GM18499 (cell line): ENCODE results near the gene TGFBR2.

Experiments used
- ATAC-seq: cut with Tn5 transposase; IDR thresholded peaks from one replicate; pipeline ENCODE4 v1.9.1; 2021; ENCODE audit warnings: moderate number of reproducible peaks; ENCODE audit not compliant: insufficient read depth, unreplicated experiment

TGFBR2 gene

DNA sequence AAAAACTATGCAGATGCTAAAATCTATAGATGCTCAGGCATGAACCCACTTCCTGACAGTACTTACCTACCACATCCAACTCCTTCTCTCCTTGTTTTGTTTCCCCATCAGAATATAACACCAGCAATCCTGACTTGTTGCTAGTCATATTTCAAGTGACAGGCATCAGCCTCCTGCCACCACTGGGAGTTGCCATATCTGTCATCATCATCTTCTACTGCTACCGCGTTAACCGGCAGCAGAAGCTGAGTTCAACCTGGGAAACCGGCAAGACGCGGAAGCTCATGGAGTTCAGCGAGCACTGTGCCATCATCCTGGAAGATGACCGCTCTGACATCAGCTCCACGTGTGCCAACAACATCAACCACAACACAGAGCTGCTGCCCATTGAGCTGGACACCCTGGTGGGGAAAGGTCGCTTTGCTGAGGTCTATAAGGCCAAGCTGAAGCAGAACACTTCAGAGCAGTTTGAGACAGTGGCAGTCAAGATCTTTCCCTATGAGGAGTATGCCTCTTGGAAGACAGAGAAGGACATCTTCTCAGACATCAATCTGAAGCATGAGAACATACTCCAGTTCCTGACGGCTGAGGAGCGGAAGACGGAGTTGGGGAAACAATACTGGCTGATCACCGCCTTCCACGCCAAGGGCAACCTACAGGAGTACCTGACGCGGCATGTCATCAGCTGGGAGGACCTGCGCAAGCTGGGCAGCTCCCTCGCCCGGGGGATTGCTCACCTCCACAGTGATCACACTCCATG is 65.3 kb downstream of the TGFBR2 start:
- no peak for ATAC-seq

DNA sequence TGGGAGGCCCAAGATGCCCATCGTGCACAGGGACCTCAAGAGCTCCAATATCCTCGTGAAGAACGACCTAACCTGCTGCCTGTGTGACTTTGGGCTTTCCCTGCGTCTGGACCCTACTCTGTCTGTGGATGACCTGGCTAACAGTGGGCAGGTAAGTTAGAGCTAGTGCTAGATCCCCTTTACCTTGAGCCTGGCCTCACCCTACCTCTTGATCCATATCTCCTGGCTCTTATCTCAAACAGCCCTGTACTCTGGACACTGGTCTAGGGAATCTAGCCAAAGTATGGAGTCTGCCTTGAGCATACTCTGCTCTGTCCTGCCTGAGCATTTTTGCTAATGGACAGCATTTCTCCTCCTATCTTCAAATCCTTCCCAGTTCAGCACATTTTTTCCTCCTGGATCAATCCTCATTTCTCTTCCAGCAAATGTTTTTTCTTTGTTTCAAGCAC is 65.9 kb downstream of the TGFBR2 start:
- no peak for ATAC-seq

DNA sequence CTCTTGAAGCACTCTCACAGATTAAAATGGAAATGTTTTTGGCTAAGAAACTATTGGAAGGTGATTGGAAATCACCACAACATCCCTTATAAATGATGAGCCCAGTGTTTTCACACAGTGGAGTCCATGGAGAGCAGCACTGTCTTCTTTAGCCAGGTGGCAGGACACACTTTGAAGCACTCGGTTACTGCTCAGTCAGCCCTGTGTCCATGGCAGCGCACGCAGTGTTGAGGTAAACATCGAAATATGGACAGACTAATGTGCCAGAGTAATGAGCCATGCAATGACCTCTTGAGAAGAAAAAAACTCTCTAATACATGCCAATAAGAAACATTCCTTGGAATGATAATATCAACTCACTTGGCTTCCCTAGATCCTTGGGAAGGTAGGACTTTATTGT is 66.6 kb downstream of the TGFBR2 start:
- no peak for ATAC-seq

DNA sequence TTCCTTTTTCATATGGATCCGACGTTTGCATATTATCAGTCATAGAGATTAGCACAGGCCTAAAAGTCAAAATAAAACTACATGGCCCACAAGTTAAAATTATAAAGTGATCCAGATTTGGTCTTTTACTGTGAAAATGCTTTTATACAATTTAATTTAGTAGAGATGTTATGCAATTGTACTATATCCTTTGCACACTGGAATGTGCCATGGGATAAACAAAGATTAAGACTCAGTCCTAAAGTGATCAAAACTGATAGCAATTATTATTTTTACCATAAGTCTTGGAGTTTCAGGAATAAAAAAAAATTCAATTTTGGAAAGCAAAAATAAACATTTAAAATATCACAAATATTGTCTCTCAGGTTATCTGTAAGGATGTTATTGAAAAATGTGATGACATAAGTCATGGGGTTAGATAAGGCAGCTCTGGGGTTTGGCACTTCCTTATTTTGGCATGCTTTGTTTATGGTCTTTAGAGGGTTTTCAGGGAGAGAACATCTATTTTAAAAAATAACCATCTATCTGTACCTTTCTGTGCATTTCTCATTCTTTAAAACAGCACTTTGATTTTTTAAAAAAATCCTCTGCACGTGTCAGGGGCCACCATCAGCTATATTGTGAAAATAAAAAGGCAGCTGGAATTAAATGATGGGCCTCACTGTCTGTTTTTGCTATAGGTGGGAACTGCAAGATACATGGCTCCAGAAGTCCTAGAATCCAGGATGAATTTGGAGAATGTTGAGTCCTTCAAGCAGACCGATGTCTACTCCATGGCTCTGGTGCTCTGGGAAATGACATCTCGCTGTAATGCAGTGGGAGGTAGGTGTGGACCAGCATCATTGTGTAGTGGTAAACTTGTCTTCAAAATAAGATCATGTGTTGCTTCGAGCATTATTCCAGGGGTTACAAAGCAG is 67.3 kb downstream of the TGFBR2 start:
- no peak for ATAC-seq

DNA sequence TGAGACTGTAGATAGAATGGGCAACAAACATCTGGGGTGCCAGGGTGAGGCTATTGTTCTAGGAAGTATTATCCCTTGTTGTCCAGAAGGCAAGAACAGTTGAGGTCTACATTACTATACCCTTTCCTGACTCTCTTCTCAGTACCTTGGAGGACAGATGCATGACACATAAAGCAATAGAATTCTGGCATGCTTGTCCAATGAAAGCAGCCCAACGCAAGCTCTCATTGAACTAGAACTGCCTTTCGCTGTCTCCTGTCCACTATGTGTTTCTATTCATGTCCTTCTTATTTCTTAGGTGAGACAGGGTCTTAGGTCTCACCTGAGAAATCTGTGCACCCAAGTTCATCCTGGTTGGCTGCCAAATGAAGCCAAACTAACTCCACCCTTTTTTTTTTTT is 68.6 kb downstream of the TGFBR2 start:
- ATAC-seq, result no peak

DNA sequence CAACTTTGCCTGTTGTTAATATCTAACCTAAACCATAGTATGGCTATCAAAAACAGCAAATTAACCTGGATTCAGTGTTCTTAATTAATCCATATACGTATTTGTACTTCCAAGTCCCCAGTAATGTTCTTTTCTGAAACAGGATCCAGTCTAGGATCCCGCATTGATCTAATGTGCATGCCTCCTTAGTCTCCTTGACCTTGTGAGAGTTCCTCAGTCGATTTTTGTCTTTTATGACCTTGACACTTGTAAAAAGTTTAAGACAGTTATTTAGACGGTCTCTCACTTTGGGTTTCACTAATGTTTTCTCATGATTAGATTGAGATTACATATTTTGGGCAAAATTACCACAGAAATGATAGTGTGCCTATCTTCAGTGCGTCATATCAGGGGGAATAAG is 69.4 kb downstream of the TGFBR2 start:
- ATAC-seq, result no peak

DNA sequence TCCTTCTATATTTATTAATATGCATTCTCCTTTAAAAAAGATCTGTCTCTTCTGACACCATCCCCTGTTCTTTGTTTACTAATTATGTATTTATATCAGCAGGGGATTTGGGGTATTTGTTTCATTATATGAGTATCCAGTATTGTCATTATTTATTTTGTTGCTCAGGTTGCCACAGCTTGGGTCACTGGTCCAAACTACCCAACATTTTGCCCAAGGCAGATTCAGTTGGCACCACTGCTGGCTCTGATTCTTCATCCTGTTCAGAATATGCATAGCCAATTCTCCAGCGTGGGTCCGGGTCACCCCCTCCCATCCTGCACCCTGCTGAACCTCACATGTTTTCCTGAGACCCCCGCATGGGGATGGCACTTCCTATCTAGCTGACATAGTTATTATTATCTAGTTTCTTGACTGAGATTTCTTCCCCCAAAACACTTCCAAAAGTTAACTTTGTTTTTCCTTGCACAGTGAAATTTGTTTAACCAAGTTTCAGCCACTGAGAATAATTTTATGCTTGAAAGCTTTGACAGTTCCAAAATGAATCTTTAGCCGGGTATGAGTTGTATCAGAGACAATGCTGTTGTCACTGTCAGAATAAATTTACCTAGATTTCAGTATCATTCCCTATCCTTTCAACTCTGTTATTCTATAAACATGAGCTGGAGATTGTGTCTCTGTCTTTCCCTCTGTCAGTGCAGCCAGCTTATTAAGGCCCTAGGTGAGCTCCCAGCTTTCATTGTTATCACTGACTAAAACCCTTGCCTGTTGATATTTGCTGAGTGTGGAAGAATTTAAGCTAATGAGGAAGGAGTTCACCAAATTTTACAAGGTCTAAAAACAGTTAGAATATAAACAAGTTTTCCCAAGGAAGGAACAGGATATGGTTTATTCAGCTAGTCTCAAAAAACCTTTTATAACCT is 70.3 kb downstream of the TGFBR2 start:
- ATAC-seq, result no peak

DNA sequence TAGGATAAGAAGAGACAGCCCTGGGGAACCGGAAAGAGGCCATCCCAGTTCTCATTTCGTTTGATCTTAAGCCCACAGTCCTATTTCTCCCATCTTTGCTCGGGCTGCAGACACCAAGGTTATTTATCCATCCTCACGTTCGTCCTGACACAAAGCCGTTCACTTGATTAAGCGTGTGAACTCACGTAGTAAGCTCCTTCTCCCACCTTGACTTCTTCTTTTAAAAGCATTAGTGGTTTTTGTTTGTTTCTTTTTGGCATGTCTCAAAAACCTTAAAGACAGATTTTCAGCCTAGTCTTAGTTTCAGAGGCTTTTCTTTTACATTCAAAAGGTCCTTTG is 70.9 kb downstream of the TGFBR2 start:
- no peak for ATAC-seq

DNA sequence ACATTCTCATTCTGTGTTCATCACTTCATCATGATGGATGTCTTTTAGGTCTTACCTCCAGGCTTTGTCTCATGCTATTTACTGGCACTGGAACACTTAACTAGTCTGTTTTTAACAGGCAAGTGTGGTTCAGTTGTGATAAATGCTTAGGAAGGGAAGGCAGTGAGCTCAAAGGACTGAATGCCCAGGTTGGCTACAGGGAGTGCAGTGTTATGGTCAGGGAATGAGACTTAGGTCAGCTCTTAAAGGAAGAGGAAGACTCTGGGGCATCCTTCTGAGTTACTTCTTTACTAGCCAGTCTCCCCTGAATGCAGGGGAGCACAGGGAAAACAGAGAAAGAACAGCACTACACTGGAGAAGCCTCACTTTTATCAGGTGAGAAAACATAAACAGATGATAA is 72.6 kb downstream of the TGFBR2 start:
- ATAC-seq, result no peak

DNA sequence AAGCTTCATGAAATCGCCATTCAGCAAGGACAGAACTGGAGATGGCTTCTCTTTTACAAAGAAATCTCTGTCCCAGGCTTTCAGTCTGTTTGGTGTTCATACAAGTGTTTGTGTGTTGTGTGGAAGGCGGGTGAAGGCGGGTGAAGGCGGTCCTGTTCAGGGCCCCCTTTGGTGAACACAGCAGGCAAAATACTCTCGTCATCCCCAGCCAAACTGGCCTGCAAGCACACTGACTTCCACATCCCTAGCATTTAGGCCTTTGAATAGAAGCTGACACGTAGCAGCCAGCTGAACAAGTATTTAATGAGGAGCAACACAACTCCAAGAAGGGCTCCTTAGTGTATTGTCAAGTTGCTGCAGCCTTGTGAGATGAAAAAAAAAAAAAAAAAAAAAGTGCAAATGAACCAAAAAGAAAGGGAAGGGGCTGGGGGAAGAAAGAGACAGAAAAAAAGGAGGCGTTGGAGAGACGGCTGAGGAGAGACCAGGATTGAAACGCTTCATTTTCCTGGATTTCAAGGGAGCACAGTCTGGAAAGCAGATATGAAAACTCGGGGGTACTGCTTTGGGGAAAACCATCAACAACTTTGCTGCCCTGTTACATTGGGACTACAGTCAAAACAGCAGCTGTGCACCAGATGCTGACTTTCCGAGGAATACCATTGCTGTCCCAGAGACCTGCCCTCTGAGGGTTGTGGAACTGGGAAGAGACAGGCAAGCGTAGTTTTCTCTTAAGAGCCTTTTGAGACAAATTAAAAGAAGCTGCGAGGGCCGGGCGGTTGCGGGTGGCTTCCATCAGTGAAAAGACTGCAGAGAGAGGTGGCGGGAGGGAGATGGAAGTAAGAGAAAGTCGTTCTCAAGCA is 74.6 kb downstream of the TGFBR2 start:
- no peak for ATAC-seq

DNA sequence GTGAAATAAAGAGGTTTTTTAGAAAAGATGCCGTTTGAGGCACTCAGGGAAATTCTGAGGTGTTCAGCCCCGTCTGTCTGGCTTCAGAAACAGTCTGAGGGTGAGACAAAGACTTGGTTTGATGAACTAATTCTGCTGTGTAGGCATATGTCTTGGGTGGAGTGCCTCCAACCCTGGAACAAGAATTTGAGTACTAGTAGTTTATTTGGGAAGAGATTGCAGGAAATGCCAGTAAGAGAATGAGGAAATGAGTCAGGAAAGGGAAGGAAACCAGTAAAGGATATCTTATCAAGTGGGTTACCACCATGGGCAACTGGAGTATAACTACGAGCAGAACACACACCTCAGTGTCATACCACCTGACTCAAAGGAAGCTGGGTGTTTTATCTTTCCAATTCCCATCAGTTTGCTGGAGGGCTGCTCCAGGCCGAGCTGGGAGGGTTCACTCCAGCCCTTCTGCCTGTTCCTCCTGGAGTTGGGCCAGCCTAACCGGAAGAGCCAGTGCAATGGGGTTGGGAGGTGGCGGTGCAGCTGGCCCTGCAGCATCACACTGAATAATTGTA is 75.3 kb downstream of the TGFBR2 start:
- ATAC-seq, result no peak

DNA sequence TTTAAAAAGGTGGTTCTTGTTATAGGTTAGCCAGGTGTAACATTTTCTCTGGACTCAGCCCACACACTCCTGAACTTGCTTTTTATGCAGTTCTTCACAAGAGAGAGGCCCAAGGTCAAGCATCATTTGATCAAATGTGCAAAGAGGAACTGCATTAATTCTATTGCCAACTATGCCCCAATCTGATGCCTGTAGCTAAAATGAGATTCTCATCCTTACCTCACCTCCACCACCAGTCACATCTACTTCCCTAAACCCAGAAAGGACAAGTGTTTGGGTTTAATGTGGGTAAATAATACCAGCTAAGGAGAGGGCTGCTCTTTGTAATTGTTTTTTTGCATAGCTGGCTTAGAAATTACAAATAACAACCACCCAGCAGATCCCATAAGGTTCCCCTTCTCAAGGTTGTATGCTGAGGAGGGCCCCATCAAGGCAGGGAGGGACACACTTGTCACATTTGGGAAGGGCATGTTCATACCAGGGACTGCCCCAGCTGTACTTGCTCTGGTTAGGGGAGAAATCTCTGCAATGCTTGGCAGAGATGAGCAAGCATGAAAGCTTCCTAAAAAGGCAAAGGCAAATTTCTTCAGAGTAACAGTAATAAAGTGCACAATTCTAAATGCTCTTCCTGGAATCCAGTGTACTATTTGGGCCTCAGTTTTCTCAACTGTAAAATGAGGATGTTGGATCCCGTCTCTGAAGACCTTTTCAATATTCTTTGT is 76.2 kb downstream of the TGFBR2 start:
- ATAC-seq, result no peak

DNA sequence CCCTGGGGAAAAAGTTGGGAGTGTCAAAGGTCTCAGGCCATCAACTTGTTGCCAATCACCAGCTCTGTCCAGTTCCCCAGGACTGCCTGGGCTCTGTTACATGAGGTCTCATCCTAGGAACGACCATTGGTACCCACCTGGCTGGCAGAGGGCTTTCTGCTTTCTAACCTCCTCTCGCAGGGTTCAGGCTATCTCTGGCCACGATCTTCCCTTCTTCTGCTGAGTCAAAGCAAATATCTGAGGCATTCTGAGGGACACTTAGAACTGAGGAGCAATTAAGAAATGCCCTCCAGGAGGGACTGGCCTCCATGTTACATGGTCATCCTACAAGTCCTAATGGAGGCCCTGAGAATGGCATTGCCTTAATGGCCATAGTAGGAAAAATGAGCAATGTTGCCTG is 77.4 kb downstream of the TGFBR2 start:
- ATAC-seq, result no peak

DNA sequence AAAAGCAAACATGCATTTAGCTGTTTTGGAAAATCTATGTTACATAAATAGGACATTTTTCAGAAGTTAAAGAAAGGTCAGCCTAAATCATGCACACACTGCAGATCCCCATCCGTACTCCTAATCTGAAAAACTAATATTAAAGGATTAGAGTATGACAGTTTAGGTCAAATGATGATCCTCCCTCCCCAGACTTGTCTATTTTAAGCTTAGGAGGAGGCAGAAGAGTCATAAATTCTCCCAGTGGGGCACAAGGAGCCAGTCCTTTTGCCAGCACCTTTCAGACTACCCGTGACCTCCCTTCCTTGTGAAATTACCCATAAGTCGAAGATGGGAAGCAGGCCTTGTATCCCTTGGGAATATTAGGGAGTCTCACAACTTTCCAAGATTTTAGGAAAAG is 78.0 kb downstream of the TGFBR2 start:
- no peak for ATAC-seq

DNA sequence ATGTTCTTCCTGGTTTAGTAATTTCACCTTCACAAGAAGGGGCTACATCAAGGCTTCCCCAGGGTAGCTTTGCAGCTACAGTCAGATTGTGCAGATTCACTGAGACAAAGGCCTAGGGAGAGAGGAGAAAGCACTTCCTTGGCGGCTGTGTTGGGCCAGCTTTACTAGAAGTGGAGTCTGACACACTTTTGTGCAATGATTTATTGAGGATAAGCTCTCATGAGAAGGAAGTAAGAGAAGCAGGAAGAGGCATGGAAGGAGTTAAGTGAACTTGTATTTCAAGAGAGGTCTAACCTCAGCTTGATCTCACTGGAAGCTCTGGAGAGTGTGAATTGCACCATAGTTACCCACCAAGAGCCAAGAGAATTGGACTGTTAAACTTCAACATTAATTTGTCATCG is 78.9 kb downstream of the TGFBR2 start:
- ATAC-seq, result no peak

DNA sequence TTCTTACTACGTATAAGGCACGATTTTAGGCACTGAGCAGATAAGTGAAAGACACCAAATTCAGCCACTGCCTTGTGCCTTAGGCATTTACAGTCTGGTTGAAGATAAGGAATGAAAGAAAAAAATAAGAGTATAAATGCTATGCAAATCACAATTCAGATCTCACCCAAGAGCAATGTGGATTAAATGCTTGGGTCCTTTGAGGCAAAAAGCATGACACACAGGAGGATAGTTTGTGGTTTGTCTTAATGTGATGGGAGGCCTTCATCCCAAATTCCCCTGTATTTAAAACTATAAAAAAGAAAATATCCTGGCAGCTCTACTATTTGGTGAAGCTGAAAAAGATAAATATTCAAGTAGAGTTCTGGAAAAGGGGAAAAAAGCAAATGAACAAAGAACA is 79.8 kb downstream of the TGFBR2 start:
- no peak for ATAC-seq

DNA sequence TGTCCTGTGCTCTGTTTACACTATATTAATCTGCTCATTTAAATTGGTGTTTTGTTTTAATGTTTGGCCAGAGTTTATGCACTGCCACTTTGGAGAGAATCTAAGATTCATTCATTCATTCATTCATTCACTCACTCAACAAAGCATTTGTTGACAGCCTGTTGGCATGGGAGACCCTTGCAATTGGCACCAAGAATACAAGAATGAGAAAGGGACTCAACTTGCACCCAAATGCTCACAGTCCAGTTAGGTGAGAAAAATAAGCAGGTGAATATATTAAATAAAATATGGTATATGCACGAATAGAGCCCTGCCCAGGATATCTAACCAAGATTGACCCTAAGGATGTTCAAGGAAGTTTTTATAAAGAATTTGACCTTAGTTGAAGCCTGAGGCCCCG is 80.4 kb downstream of the TGFBR2 start:
- ATAC-seq, result no peak

DNA sequence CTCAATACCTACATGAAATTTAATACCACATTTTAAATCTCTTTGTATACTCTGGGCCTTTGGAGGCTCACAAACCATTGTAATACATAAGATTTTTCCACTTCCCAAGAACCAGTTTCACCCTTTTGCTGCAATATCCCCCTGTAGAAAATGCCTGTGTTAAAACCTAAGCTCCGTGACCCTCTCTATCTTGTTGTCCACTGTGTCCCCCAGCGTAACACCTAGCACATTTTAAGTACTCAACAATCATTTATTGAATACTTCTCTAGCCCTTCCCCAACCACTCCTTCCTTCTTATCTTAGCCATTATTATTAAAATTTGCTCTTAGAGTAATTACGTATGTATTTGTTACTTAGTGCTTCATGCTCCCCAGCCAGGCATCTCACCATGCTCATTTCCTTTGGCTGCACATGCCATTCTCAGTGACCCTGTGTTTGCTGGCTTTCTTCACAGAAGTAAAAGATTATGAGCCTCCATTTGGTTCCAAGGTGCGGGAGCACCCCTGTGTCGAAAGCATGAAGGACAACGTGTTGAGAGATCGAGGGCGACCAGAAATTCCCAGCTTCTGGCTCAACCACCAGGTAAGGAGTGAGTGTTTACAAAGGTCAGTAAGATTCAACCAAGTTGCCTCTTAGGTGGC is 81.6 kb downstream of the TGFBR2 start:
- ATAC-seq, result no peak
